ENCODE data around the gene SNW1.
"Not testable (repeated sequence)": the region's sequence is repeated elsewhere in the genome, so short reads cannot be mapped to it uniquely, and the experiment has no call there.

GRCh38 chr14:77768442-77769069 is 7.6 kb upstream of the SNW1 start:
- not testable (repeated sequence) for TF ChIP-seq CTCF (IDR thresholded peaks at IDR 0.05; ENCODE audit: borderline replicate concordance, extremely low read depth, low read length, poor library complexity, severe bottlenecking); EZH2 (IDR thresholded peaks at IDR 0.05; ENCODE audit: borderline replicate concordance, low read depth, low read length, severe bottlenecking)

Data from DND-41 (cell line).